ENCODE measurements around the gene SPDYE5. TPM values are rescaled to one million over a fixed set of nuclear protein-coding genes. Genes with fewer than 3 reads are reported as not detected.
A peak's percentile ranks its signal among the peaks of the same experiment; 100 is the strongest.
"Not testable (repeated sequence)": the region's sequence is repeated elsewhere in the genome, so short reads cannot be mapped to it uniquely, and the experiment has no call there.

The SPDYE5 gene
- total RNA-seq, 1 experiment from 2014 or later: not detected

GRCh38 chr7:75521727-75522126, 29.6 kb downstream of the SPDYE5 start:
- not testable (repeated sequence) for H3K27me3 ChIP-seq (replicated peaks); H3K9me3 ChIP-seq (replicated peaks); H3K4me1 ChIP-seq (replicated peaks); H3K27ac ChIP-seq; H3K4me3 ChIP-seq; DNase-seq (ENCODE audit: low read depth in 1 of 2, low spot score in 2 of 2)
- H3K36me3 ChIP-seq: peaks cover 50% of the 10 kb centered on the region

DNA sequence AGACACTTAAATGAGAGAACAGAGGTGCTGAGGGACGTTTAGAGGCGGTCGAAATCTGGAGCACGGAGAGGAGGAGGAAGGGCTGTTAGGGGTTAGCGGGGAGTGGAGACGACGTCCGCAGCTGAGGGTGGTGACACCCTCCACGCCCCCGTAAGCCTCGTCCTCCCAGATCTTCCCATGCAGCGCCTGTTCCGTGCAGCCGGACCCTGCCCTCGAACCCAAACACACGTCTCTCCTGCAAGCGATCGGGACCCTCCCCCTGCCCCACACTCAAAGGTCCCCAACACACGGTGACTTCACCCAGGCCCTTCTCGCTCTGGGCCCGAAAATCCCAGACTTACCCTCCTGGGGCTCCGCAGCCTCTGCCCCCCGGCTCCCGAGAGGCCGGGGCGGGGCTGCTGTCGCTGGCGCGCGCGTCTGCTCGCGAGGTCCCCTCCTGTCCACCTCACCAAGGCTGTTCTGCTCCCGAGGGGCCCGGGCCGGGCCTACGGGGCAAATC, 35.2 kb downstream of the SPDYE5 start:
- Histone ChIP-seq H3K4me3 (peak overlapping the region; percentile 83), H3K27ac (peak overlapping the region; percentile 49), H3K36me3 (peaks cover 33% of the 10 kb centered on the region)
- H3K4me1 ChIP-seq (replicated peaks); H3K27me3 ChIP-seq (replicated peaks); H3K9me3 ChIP-seq (replicated peaks): not testable (repeated sequence)
- DNase-seq (ENCODE audit: low read depth in 1 of 2, low spot score in 2 of 2): peak in 1 of 2 experiments; percentile 23

GRCh38 chr7:75531359-75531821, 39.3 kb downstream of the SPDYE5 start:
- H3K27ac ChIP-seq: no peak overlapping the region
- H3K4me3 ChIP-seq: no peak overlapping the region
- no peak for DNase-seq (ENCODE audit: low read depth in 1 of 2, low spot score in 2 of 2)
- peaks cover 6% of the 10 kb centered on the region for H3K36me3 ChIP-seq
- no peaks in the 10 kb centered on the region for H3K27me3 ChIP-seq (replicated peaks)
- no peaks in the 10 kb centered on the region for H3K9me3 ChIP-seq (replicated peaks)
- peaks cover 28% of the 10 kb centered on the region for H3K4me1 ChIP-seq (replicated peaks)

GRCh38 chr7:75532639-75533038, 40.5 kb downstream of the SPDYE5 start:
- Histone ChIP-seq H3K9me3 (replicated peaks) (no peaks in the 10 kb centered on the region), H3K4me3 (no peak overlapping the region), H3K27ac (no peak overlapping the region), H3K36me3 (peaks cover 13% of the 10 kb centered on the region), H3K4me1 (replicated peaks) (peaks cover 23% of the 10 kb centered on the region), H3K27me3 (replicated peaks) (no peaks in the 10 kb centered on the region)
- no peak for DNase-seq (ENCODE audit: low read depth in 1 of 2, low spot score in 2 of 2)

DNA sequence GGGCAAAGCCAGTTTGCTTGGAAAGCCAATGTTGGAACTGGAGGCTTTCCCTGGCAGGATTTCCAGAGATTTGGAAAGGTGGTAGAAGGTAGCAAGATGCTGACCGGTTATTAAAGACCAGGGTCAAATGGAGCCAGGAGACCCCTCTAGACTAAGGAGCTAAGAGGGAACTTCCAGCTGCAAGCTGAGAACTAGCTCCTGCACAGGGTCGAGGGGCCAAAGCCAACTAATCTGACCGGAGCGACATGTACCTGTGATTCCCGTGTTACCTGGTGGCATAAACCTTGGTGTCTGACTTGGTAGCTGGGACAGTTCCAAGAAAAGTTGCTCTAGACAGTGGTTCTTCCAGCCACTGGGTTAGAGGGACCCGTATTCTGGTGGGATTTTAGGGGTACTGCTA, 41.8 kb downstream of the SPDYE5 start:
- no peak overlapping the region for H3K27ac ChIP-seq
- H3K27me3 ChIP-seq (replicated peaks): no peaks in the 10 kb centered on the region
- no peaks in the 10 kb centered on the region for H3K9me3 ChIP-seq (replicated peaks)
- peaks cover 14% of the 10 kb centered on the region for H3K36me3 ChIP-seq
- DNase-seq (ENCODE audit: low read depth in 1 of 2, low spot score in 2 of 2): peak in 1 of 2 experiments; percentile 22
- peaks cover 23% of the 10 kb centered on the region for H3K4me1 ChIP-seq (replicated peaks)
- no peak overlapping the region for H3K4me3 ChIP-seq

GRCh38 chr7:75534727-75535307, 42.7 kb downstream of the SPDYE5 start:
- Histone ChIP-seq H3K4me3 (0 out of 2 replicates have a peak overlapping the region, but pooled peaks have one; percentile 1), H3K4me1 (replicated peaks) (peaks cover 23% of the 10 kb centered on the region), H3K9me3 (replicated peaks) (no peaks in the 10 kb centered on the region), H3K27ac (peak overlapping the region; percentile 46), H3K36me3 (peaks cover 20% of the 10 kb centered on the region), H3K27me3 (replicated peaks) (no peaks in the 10 kb centered on the region)
- DNase-seq (ENCODE audit: low read depth in 1 of 2, low spot score in 2 of 2): peak; percentile 49 to 91

GRCh38 chr7:75536491-75536890, 44.4 kb downstream of the SPDYE5 start:
- DNase-seq (ENCODE audit: low read depth in 1 of 2, low spot score in 2 of 2): peak in 1 of 2 experiments; percentile 22
- Histone ChIP-seq H3K9me3 (replicated peaks) (no peaks in the 10 kb centered on the region), H3K36me3 (peaks cover 22% of the 10 kb centered on the region), H3K27ac (no peak overlapping the region), H3K4me1 (replicated peaks) (peaks cover 23% of the 10 kb centered on the region), H3K27me3 (replicated peaks) (no peaks in the 10 kb centered on the region), H3K4me3 (no peak overlapping the region)

- Histone ChIP-seq H3K27ac (no peak overlapping the region), H3K9me3 (replicated peaks) (no peaks in the 10 kb centered on the region), H3K4me3 (no peak overlapping the region), H3K36me3 (peaks cover 27% of the 10 kb centered on the region), H3K27me3 (replicated peaks) (no peaks in the 10 kb centered on the region), H3K4me1 (replicated peaks) (peaks cover 23% of the 10 kb centered on the region)
- DNase-seq (ENCODE audit: low read depth in 1 of 2, low spot score in 2 of 2): peak in 1 of 2 experiments; percentile 31
Observed at GRCh38 chr7:75536940-75537538, 44.9 kb downstream of the SPDYE5 start.

GRCh38 chr7:75537731-75538130, 45.6 kb downstream of the SPDYE5 start:
- Histone ChIP-seq H3K36me3 (peaks cover 28% of the 10 kb centered on the region), H3K4me3 (no peak overlapping the region)
- DNase-seq (ENCODE audit: low read depth in 1 of 2, low spot score in 2 of 2): peak in 1 of 2 experiments; percentile 23

GRCh38 chr7:75546237-75547015, 54.3 kb downstream of the SPDYE5 start:
- H3K36me3 ChIP-seq: peaks cover 29% of the 10 kb centered on the region
- no peak overlapping the region for H3K4me3 ChIP-seq
- DNase-seq (ENCODE audit: low read depth in 1 of 2, low spot score in 2 of 2): no peak
- H3K4me1 ChIP-seq (replicated peaks): no peaks in the 10 kb centered on the region
- H3K27me3 ChIP-seq (replicated peaks): no peaks in the 10 kb centered on the region
- no peak overlapping the region for H3K27ac ChIP-seq
- H3K9me3 ChIP-seq (replicated peaks): no peaks in the 10 kb centered on the region

More at GRCh38 chr7:75537731-75538130, 45.6 kb downstream of the SPDYE5 start:
- Histone ChIP-seq H3K4me1 (replicated peaks) (peaks cover 23% of the 10 kb centered on the region), H3K27ac (no peak overlapping the region), H3K27me3 (replicated peaks) (no peaks in the 10 kb centered on the region), H3K9me3 (replicated peaks) (no peaks in the 10 kb centered on the region)

Other genes starting within 250 kb of the SPDYE5 start
- gene TRIM73, start 96.7 kb upstream of the SPDYE5 start, total RNA-seq (2014; rRNA removed; shearing (Covaris generic)): 0.39 and 0.75 TPM in 2 replicates
- gene POM121C, start 6.0 kb upstream of the SPDYE5 start, total RNA-seq (2014; rRNA removed; shearing (Covaris generic)): 6.1 and 6.6 TPM in 2 replicates
- gene HIP1, start 246.6 kb downstream of the SPDYE5 start, total RNA-seq (2014; rRNA removed; shearing (Covaris generic)): 24.7 and 25.8 TPM in 2 replicates